ENCODE results near the gene GDF2.

DNA sequence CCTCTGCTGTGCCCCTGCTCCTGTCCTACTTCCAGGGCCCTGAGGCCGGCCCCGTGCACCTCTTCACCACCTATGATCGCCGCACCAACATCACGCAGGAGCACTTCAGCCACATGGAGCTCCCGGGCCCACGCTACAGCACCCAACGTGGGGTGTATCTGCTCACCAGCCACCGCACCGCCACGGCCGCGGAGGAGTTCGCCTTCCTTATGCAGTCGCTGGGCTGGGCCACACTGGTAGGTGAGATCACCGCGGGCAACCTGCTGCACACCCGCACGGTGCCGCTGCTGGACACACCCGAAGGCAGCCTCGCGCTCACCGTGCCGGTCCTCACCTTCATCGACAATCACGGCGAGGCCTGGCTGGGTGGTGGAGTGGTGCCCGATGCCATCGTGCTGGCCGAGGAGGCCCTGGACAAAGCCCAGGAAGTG is 27.7 kb downstream of the GDF2 start:
- TF ChIP-seq POLR2A (IDR thresholded peaks at IDR 0.05) = no peak
- TF ChIP-seq, protein P1, sequence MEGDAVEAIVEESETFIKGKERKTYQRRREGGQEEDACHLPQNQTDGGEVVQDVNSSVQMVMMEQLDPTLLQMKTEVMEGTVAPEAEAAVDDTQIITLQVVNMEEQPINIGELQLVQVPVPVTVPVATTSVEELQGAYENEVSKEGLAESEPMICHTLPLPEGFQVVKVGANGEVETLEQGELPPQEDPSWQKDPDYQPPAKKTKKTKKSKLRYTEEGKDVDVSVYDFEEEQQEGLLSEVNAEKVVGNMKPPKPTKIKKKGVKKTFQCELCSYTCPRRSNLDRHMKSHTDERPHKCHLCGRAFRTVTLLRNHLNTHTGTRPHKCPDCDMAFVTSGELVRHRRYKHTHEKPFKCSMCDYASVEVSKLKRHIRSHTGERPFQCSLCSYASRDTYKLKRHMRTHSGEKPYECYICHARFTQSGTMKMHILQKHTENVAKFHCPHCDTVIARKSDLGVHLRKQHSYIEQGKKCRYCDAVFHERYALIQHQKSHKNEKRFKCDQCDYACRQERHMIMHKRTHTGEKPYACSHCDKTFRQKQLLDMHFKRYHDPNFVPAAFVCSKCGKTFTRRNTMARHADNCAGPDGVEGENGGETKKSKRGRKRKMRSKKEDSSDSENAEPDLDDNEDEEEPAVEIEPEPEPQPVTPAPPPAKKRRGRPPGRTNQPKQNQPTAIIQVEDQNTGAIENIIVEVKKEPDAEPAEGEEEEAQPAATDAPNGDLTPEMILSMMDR (IDR thresholded peaks at IDR 0.05 in 4 of 5, conservative IDR thresholded peaks at IDR 0.05 in 1 of 5) = no peak
